Activated T-helper 1 cell treated with anti-CD3 and anti-CD28 coated beads, Interleukin-2, amount 50 U/mL, for 16 hours (primary cell): Measurements from ENCODE around the gene STX7.
"Not testable (repeated sequence)": the region's sequence is repeated elsewhere in the genome, so short reads cannot be mapped to it uniquely, and the experiment has no call there.

Experiments
- DNase-seq, 2 donors: peaks; one replicate each; pipeline ENCODE4 v3.0.0-alpha.2; 2020; ENCODE audit warnings: low read depth in 1 of 2, low spot score in 1 of 2

Gene STX7

DNA sequence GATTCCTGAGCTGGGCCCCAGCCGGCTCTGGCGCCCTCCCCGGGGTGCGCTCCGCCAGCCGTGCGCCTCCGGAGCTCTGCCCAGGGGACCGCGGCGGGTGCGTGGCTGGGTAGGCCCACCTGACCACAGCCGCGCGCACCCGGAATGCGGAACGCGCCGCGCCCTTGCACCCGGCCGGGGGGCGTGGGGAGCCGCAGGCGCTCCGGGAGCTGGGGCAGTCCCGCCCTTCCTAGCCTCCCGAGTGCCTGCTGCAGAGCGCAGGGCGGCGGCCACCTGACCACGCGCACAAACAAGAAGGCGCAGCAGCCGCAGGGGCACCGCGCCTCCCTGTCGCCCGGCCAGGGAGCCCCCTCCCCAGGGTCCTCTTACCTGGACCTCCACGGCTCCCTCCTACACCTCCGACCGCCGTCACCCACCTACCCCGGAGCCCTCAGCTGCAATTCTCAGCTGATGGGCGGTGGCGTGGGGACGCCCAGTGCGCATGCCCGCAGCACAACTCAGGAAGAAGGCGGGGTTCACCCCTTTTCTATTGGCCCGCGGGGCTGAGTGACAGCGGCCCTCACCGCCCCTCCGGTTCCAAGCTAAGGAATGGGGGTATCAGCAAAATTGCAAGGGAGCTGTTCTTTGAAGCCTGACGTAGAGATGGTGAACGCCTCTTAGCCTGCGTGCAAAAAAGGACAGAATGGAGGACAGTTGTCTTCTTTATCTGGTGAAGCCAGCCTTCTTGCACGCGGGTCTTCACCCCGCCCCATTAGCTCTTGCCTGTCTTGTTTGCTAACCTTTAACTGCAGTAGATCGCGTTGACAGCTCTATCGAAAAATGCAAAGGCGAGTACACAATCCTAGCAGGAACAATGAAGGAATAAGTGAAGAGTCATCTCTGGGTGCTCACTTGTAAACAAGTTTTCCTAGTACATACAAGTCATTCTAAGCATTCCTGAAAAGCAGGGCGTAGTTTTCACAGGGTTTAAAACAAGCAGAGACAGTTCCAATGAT is at the start of gene STX7:
Gene STX7 (minus strand): TSS at position 479 of the 995 bp plus-strand sequence. CDS start 9,586 bp downstream, outside the sequence.
- DNase-seq = peak; percentile 61 to 75

DNA sequence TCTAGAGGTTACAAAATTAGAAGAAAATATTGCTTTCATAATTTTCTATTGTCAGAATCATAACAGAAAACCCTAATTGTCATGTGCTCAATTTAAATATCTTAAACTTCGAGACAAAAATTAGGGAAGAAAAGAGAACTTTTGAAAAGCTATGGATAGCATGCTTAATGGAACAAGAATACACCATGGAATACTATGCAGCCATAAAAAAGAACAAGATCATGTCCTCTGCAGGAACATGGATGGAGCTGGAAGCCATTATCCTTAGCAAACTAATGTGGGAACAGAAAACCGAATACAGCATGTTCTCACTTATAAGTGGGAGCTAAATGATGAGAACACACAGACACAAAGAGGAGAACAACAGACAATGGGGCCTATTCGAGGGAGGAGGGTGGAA is 47.2 kb upstream of the STX7 start:
- DNase-seq = not testable (repeated sequence)

- no peak for DNase-seq
Measured at GRCh38 chr6:132552372-132552771, 39.5 kb upstream of the STX7 start, which contains the start of gene TAAR8. TAAR8 (plus strand) TSS chr6:132552672; CDS start chr6:132552693, 21 bp downstream.

DNA sequence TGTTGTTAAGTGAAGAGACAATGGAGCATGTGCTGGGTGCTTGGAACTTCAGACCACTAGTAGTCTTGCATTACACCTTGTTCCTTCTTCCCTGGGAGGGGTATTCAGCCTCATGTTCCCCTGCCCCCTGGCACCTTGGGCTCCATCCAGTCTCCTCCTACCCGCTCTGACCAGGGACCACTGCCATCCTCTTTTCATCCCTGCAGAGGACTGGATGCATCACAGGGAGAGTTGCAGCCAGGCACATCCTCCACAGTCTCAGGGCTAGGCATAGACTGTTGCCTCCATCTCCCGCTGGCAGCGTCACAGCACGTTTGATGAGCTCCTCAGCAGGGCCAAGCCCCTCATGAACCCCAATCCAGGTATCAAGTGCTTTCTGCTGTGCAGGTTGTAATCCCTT is 38.3 kb upstream of the STX7 start:
- DNase-seq = no peak

DNA sequence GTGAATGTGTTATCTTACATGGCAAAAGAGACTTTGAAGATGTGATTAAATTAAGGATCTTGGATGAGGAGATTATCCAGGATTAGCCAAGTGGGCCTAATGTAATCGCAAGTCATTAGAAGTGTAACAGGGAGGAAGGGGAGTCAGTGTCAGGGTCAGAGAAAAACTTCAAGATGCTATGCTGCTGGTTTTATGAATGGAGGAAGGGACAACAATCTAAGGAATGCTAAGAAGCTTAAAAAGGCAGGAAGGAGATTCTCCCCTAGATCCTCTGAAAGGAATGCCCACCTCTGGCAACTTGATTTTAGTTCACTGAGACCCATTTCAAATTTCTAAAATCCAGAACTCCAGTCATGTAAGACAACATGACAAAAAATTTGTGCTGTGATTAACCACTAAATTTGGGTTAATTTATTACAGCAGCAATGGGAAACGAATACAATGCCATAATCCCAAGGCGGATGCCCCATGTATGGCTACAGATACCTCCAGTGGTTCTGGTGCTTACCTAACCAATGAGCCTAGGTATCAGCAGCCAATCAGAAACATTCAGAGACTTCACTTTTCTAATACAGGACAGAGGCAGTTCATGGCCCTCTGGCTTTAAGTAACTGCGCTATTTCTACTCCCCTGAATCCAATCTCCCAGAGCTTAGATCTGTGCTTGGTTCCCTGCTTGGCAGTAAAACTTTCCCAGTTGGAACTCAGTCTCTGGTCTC is 36.0 kb upstream of the STX7 start:
- no peak for DNase-seq

DNA sequence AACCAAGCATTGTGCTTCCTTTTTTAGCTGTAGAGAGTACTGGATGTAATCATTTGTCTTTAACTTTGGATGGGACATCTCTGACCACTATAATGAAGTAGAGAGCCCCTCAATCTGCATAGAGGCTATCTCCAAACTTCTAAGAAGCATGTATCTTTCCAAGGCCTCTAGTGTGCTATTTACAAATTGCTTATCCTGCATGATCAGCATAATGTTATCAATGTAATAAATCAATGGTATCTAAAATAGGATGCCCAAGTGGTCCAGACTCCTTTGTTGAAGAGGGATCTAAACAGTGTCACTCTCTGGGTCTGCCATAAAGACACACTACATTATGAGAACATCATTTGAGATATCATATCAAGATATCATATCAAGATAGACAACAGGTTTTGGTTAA is 31.9 kb upstream of the STX7 start:
- no peak for DNase-seq

DNA sequence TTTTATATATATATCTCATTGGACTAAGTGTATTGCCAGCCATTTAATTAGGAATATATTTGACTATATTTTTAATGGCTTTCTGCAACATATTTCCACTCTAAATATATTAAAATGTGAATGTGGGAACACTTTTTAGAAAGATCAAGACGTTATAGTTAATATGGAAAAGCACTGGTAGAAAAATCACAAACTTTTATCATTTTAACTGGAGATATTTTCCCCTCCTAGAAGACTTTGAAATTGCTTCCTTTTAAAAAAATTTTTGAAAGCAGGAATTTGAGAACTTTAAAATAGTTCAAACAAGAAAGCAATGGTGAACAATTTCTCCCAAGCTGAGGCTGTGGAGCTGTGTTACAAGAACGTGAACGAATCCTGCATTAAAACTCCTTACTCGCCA is 25.1 kb upstream of the STX7 start, which contains the start of gene TAAR9:
Gene TAAR9 (plus strand): TSS at position 301 of the 400 bp plus-strand sequence. CDS start 13 bp downstream, at position 314.
- DNase-seq = no peak

GRCh38 chr6:132537145-132537544 is 24.2 kb upstream of the STX7 start:
- no peak for DNase-seq

GRCh38 chr6:132534546-132534945 is 21.6 kb upstream of the STX7 start:
- DNase-seq = not testable (repeated sequence)

- DNase-seq = peak; percentile 19 to 45
Measured at GRCh38 chr6:132530293-132530974, 17.5 kb upstream of the STX7 start.

GRCh38 chr6:132527791-132528190 is 14.9 kb upstream of the STX7 start:
- DNase-seq = no peak

- no peak for DNase-seq
Measured at GRCh38 chr6:132526461-132526860, 13.5 kb upstream of the STX7 start.

DNA sequence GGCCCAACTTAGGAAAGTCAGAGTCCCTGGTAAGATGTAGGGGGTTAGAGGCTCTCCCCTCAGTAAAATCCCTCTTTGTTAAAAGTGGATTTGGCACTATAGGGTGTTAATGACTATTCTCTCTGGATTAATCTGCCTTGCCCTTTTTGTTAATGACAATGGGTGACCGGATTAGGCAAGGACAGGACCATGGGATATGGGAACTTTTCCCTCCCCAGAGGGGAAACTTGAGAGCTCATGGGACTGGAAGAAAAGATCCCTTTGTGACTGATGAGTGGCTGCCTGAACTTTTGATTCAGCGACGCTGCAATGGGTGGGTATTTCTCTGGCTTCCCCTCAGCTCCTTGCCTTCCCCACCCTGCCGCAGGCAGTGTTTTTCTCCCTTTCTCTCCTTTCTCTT is 12.9 kb upstream of the STX7 start:
- no peak for DNase-seq

DNA sequence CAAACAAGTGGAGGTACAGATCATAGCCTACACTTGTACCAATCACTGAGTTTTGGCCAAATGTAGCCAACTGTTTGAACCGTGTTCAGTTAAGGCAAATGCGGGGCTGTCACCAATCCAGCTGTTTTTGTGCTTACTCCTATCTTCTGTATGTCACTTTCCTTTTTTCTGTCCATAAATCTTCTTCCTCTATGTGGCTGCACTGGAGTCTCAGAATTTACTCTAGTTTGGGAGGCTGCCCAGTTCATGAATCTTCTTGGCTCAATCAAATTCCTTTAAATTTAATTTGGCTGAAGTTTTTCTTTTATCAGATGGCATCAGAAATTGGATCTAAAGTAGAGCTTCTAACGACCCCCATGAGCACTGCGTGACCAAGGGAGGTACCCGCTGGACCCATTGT is 11.7 kb upstream of the STX7 start:
- DNase-seq = no peak

- no peak for DNase-seq
Measured at GRCh38 chr6:132520953-132521352, 8.0 kb upstream of the STX7 start.

DNA sequence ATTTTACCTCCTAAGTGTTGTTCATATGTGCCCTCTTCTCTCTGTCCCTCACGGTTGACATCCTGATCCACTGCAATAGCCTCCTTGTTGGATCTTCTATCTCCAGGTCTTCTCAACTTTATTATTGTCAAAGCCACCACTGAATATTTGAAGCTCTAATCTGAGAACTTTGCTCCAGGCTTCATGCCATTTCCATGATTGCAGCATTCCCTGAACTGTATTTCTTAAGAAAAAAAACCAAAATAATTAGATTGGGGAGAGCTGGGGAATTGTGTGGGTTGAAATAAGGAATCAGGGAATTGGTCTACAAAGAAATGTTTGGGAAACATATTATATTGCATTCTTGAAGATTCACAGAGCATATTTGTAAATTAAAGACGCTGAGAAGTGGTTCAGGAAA is 2.5 kb upstream of the STX7 start:
- no peak for DNase-seq

- no peak for DNase-seq
Measured at GRCh38 chr6:132513831-132514545, 1.1 kb upstream of the STX7 start.

DNA sequence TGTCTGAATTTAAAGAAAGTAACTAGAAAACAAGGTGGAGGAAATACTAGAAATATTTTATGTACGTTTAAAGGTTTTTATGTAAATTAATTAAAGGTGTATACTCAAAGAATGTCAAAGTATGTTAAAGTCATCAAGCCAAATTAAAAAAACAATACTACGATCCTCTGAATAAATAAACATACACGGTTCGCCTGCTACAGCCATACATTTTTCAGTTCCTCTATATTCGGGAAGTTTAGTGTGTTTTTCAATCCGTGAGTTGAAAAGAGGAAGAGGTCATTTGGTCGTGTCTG is 626 bp downstream of the STX7 start:
- DNase-seq = no peak

- DNase-seq = no peak
Measured at GRCh38 chr6:132511831-132512220, 1.1 kb downstream of the STX7 start.

- DNase-seq = no peak
Measured at GRCh38 chr6:132511210-132511830, 1.6 kb downstream of the STX7 start.
